ENCODE results near the gene PMEPA1.
"Not testable (repeated sequence)": the region's sequence is repeated elsewhere in the genome, so short reads cannot be mapped to it uniquely, and the experiment has no call there.

The PMEPA1 gene

DNA sequence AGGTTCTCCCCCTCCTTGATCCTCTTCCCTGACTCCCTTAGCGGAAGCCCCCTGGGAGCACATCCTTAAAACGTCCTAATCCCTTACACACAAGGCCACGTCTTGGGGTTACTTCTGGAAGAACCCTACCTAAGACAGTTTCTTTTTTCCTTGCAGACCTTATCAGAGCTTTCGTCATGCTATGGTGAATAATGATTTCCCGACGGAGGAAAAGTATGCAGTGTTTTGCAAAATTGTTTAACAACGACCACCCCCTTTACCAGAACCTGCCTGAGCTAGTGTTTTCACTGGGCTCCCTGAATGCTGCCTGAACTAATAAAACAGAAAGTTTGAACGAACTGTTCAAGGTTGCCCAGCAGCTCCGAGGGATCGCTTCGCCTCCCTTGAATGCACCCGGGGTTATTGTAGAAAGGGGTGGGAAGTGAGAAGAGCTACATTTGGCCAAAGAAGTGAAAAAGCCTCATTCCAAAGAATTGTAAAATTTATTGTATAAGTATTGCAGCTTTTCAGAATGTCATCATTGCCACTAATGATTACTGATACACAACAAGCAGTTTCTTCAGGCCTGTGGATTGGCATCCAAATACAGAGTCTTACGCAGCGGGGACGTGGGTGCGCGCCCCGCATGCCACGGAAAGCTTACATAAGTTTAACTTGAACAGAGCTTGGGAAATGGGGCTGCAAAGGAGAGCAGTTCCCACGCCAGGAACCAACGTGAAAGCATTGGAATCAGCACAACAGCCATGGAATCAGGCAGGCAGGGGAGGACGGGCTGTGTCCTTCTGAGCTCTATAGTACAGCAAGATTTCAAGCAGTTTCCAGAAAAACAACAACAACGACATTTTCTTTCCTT is 61.7 kb downstream of the PMEPA1 start:
- no peak for DNase-seq

DNA sequence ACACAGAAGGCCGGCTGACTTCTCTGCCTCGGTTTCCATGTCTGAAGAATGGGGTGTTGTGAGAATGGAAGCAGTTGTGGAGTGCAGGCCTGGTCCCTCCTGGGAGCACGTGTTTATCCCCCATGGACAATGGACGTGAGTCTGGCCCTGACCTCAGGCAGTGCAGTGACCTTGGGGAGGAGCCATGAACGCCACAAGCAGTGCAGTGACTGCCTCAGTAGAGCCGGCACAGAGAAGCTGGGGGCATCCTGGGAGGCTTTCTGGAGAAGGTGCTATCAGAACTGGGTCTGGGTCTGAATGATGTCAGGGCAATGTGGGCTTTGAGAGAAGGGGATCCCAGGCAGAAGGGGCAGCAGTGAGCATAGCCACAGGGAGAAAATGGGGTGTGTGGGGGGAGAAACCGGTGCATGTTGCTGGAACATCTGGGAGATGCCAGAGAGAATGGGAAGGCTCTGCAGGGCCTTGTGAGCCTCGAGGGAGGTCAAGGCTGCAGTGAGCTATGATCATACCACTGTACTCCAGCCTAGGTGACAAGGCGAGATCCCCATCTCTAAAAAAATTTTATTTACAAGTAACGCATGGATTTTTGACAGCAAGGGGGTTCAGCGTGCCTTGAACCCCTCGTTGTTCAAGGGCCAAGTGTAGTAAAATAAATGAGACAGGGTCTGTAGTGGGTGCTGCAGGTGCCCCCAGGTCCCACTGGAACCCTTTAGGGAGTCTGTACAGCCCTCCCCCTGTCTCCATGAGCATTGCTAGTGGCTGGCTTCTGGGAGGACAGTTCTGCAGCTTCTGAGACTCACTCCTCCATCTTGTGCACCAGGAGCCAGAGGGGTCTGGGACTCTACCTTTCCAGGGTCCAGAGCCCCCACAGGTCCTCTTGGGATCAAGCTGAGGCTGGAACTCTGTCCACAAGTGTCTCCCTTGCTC is 62.5 kb downstream of the PMEPA1 start:
- DNase-seq = no peak

DNA sequence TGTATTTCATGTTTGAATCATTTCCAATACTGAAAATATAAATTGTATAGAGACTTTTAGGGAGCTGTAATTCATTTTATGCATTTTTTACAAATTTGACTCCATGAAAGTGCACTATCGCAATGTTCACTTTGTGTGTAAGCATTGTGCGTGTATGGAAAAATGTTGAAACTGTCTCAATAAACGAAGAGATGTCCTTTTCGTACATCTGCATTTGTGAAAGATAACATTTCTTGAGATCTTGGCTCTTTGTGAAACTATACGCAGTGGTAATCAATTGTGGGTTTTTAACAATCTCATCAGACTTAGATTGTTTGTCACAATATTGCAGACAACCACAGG is 70.9 kb downstream of the PMEPA1 start:
- no peak for DNase-seq

DNA sequence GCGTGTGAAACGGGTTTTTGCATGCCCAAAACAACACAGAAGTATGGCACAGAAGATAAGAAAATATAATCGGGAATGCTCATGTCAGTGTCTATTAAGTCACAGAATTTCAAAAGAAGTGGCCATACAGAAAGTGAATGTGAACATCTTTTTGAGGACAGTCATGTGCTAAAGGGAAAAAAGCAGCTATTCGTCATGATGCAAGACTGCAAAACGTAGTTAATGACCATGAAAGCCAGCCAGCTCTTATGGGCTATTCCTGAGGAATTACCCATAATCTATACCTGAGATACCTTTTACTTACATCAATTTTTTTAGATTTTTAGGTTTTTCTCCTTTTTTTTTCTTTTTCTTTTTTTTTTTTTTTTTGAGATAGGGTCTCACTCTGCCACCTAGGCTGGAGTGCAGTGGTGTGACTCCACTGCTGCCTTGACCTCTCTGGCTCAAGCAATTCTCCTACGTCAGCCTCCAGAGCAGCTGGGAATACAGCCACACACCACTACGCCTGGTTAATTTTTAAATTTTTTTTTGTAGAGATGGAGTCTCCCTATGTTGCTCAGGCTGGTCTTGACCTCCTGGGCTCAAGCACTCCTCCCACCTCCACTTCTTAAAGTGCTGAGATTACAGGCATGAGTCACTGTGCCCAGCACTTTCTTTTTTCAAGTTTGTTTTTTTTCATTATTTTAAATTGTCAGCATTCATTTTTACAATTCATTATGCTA is 71.5 kb downstream of the PMEPA1 start:
- no peak for DNase-seq

DNA sequence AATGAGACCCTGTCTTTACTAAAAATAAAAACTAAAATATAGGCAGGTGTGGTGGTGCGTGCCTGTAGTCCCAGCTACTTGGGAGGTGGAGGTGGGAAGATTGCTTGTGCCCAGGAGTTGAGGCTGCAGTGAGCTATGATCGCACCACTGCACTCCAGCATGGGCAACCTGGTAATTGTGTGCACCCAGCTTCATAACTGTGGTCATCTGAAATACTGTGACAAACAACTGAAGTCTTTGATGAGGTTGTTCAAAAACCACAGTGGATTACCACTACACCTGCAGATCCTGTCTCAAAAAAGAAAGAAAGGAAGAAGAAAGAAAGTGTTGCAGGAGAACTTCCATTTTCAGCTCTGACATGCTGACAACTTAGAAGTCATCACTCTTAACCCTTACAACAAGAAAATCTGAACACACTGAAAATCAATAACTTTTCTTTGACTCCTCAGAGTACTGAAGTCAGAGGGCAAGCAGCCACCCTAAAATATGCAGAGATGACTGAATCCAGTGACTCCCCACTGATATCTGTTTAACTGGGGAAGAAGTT is 75.8 kb downstream of the PMEPA1 start:
- no peak for DNase-seq

DNA sequence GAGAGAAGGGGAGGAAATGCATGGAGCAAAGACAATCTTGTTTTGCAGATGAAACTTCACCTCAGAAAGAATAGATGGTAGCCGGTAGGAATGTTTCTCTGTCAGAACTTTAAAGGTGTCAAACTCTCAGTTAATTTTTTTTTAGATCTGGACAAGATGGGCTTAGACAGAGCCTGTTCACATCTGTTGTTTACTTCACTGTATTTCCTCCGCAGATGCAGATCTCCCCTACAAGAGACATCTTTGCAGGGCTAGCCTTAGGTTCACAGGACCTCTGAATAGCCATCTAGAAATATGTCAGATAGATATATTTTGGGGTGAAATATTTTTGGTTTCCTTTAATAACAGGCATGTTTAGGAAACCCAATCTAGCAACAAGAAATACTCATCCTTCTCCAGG is 77.5 kb downstream of the PMEPA1 start:
- no peak for DNase-seq

DNA sequence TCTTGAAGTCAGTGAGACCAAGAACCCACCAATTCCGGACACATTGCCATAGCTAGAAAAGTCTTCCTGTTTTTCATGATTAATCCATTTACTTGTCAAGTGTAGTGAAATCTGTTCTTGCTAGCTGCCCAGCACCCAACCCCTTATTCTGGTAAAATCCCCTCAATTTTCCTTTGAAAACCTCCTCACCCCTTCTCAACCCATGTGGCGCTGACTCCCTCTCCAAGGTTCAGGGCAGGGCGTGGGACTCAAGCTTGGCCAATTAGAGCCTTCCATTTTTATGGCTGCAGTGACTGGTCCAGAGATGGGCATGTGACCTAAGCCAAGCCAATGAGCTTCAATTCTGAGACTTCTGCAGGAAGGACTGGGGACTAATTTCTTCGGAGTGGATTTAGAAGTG is 79.8 kb downstream of the PMEPA1 start:
- DNase-seq = no peak

DNA sequence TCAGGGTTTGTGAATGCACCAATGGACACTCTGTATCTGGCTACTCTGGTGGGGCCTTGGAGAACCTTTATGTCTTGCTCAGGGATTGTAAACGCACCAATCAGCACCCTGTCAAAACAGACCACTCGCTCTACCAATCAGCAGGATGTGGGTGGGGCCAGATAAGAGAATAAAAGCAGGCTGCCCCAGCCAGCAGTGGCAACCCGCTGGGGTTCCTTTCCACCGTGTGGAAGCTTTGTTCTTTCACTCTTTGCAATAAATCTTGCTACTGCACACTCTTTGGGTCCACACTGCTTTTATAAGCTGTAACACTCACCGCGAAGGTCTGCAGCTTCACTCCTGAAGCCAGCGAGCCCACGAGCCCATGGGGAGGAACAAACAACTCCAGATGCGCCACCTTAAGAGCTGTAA is 80.3 kb downstream of the PMEPA1 start:
- DNase-seq = not testable (repeated sequence)

DNA sequence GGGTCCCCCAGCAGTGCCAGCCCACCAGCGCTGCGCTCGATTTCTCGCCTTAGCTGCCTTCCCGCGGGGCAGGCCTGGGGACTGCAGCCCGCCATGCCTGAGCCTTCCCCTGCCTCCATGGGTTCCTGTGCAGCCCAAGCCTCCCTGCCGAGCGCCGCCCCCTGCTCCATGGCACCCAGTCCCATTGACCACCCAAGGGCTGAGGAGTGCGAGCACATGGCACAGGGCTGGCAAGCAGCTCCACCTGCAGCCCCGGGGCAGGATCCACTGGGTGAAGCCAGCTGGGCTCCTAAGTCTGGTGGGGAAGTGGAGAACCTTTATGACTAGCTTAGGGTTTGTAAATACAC is 80.9 kb downstream of the PMEPA1 start:
- DNase-seq = not testable (repeated sequence)

DNA sequence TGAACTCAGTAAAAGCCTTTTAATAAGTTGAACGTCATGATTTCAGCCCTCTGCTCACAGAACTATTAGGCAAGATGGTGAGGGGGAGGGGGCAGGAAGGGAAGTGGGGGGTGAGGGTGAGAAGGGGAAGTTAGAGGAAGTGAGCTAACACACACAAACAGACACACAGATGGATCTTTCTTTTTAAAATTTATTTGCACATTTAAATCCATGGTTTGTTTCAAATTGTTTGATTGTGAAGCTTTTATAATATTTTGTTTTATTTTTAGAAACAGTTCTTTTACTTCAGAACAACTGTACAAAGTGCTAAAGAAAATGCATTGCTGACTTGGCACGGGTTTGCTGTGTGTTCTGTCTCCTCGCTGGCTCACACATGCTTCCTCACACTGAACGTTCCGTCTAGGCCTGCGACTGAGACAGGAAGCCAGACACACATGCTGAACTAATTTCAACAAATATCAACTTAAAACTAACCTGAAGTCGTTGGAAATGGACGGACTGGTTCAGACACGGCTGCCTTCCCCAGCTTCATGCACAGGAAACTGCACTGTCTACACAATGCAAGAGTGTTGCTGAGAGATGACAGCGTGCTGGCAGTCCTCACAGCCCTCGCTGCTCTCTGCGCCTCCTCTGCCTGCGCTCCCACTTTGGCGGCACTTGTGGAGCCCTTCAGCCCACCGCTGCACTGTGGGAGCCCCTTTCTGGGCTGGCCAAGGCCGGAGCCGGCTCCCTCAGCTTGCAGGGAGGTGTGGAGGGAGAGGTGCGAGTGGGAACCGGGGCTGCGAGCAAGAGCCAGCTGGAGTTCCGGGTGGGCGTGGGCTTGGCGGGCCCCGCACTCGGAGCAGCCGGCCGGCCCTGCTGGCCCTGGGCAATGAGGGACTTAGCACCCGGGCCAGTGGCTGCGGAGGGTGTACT is 81.5 kb downstream of the PMEPA1 start:
- DNase-seq = peak; percentile 88 to 93

DNA sequence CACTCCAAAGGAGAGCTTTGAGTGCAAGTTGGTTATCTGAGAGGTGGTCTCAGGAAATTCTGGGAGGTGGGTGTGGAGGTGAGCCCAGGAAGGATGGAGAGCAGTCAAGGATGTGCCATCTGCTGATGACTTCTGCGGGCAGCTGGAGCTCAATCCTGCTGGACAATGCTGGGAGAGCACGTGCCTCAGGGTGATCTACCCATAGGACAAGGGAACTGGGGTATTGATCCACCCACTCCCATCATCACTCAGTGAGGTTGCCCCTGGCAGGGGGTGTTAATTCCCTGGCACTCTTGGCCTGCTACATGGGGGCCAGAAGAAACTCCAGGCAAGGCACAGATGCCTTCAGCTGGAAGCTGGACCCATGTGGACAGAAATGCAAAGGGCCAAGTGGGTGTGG is 82.5 kb downstream of the PMEPA1 start:
- no peak for DNase-seq

DNA sequence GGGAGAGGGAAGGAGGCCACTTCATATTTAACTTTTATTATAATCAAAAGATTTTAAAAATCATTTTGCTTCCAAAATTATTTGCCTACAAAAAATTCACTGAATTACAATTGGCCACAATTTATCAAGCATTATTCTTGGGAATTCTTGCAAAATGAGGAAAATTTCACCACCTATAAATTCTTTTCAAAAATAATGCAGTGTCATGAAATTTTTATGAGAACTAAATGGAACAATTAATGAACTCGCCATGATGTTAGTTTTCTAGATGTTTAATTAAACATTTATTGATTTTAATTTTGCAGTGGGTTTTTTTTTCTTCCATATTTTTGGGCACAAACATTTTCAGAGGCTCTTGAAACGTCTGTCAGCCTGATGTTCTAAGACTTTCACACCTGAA is 83.8 kb downstream of the PMEPA1 start:
- no peak for DNase-seq

DNA sequence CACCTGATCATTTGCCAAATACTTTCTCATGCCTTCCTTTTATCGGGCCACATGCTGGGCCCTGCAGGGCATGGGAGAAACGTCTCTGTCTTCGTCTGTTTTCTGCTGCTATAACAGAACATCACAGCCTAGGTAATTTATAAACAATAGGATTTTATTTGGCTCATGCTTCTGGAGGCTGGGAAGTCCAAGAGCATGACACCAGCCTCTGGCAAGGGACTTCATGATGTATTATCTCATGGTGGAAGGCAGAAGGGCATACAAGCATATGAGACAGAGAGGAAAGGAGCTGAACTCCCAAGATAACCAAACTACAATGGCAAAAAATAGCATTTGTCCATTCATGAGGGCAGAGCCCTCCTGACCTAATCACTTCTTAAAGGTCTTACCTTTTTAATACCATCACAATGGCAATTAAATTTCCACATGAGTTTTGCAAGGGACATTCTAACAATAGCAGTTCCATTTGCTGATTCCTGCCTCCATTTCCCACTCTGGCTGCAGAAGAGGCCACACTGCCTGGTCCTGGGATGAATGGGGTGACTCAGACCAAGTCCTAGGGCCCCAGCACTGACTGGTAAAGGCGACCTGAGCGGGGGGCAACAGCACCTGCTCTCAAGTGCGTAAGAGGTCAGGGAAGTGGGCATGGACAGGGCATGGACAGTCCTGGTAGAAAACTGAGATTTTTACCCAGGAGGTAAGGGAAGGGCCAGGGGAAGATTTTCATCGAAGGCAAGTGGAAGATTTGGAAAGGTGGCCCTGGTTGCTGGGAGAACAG is 84.4 kb downstream of the PMEPA1 start:
- no peak for DNase-seq

DNA sequence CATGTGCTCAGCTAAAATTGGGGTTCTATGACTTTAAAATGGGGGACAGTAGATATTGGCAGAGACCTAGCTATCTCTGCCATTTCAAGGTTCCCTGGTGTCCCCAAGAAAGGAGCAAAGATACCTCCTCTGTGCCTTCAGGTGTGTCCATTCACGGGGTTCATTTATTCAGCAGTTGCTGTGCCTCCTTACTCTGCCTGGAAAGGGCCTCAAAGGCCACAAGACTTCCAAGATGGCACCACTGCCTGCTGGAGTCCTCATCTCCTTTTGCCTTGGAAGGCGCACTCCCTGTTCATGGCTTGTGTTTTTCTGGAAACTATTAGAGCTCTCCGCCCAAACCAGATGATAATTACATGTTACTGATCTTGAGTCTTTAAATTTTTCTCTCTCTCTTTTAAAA is 85.7 kb downstream of the PMEPA1 start:
- no peak for DNase-seq

DNA sequence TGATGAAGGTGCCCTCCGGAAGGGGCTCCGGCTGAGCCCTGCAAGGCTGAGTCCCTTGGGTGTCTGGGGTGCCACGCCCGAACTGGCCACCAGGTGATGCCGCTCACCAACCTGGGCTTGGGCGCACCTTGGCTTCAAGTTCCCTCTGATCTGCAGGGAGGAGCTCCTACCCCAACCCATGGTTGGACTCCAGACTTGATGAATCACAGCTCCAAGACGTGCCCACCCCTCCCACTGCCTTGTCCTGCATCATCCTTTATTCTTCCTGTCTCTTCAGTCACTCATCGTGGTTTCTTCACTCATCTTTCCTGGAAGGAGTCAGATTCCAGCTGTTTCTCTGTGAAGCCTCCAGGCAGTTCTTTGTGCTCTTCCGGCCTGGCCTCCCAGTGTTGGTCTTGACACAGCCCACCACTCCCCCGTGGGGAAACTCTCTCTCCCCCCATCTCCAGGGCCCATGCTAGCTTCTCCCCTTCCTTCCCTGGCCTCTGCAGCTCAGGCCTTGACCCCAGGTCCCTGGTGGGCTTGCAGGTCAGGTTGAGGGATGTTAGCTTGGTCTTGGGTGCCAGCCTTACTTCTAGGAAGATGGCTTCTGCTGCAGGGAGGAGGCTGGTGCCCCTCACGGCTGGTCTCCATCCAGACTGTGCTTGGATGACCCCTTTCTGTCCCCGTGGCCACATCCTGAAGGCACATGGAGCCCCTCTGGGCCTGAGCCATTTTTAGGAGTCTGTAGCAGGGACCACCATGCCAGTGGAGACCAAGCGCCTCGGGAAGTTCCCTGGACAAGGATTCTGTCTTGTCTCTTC is 87.0 kb downstream of the PMEPA1 start:
- peak; percentile 7 to 12 for DNase-seq

DNA sequence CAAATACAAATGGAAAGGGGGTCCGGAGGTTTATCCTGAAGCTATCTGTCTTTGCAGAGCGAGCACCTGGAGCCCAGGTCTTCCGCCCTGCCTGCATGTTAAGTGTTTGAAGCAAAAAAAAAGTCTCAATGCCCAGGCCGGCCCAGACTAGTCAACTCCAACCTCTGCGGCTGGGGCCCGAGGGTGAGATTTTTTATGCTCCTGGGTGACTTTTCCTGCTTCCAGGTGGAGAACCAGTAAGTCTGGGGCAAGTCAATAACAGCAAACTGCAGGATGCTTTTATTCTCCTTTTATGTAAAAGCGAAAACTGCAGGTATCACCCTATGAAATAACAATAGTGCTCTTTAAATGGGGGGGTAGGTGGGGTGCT is 87.6 kb downstream of the PMEPA1 start:
- DNase-seq = no peak

DNA sequence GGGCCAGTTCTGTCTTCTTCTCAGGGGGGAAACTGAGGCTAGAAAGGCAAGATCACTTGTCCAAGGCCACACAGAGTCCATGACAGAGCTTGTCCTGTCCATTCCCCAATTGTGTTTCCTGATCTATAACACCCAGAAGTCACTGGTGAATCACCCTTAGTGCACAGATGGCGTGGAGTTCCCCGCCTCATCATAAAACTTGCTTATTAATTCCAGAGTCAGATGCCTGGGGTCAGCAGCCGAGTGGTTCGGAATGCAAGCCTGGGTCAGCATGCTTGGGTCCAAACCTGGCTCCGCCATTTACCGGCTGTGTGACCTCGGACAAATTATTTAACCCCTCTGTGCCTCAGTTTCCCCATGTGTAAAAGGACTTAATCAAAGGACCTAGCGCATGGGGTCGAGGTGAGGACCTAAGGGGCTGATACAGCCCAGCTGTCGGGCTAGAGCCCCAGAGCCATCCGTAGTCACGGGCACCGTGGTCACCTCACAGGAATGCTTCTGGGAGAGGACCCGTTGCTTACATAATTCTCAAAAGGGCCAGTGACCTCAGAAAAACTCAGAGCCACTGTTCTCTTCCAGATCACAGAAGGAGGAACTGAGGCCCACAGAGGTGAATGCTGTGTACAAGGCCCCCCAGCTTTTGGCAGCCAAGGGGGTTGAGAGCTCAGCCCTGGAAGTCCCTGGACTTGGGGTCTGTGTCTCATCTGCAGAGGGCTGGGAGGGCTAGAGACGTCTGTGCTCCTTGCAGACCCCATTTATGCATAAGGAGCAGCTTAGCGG is 88.2 kb downstream of the PMEPA1 start:
- no peak for DNase-seq

DNA sequence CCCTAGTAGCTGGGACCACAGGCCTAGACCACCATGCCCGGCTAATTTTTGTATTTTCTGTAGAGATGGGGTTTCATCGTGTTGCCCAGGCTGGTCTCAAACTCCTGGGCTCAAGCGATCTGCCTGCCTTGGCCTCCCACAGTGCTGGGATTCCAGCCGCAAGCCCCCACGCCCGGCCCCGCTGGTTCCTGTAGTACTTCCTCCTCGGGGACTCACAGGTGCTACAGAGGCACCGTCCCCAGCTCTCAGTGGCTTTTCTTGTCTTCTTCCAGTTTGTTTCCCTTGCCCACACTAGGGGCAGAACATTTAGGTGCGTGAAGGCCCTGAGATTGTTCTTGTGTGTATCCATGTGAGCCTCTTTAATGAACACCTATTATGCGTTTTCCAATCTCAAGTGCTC is 88.8 kb downstream of the PMEPA1 start:
- peak; percentile 2 to 21 for DNase-seq

DNA sequence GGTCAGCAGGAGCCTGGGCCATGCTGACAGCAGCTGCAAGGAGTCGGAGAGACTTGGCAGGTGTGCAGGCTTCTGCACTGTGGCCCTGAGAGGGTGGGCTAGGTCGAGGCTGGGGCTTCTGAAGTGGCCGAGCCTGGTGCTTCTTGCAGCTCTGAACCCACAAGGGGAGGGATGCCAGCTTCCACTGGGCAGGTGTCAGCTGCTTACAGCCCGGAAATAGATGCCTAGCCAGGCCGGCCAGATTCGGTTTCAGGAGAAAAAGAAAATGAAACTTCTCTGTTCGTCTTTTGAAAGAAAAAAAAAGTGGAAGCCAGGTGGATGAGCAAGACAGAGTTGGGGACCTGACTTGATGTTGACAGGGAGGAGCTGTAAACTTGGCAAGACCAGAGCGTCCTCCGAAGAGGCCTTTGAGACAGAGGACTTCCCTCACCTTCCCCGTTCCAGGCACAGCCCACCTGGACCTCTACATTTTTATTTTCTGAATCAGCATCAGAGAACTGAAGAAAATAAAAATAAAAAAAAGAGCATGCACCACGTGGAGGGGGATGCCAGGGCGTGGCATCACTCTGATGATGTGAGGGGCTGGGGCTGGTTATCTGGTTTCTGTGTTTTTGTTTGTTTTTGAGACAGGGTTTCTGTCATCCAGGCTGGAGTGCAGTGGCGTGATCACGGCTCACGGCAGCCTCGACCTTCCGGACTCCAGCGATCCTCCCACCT is 89.4 kb downstream of the PMEPA1 start, which contains the start of gene ZBP1:
TSS of gene ZBP1 (minus strand) at position 153 of the 717 bp plus-strand sequence. CDS start at position 22, 131 bp downstream.
- no peak for DNase-seq
